Fibroblast of peridontal ligament (primary cell): ENCODE results near the gene ELOVL2.

Experiments
- DNase-seq: peaks from one replicate; pipeline ENCODE4 v3.0.0-alpha.2; 2010; ENCODE audit errors: extremely low read depth

The ELOVL2 gene

DNA sequence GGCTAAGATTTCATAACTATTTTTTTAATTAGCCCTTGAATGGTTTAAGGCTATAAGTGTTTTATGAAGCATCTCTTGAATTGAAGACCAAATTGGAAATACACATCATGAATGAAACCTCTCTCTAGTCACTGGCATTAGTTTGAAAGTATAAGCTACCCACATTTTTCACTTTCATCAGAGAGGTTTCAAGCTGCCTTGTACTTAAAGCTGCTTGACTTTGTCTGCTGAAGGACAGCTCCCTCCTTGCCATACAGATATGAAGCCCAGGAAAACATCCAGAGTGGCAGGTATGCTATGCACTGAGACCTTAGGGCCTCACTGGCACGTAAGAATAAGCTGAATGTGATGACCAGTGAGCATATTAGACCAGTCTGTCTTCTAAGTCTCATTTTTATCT lies 62.7 kb downstream of the ELOVL2 start:
- no peak for DNase-seq

DNA sequence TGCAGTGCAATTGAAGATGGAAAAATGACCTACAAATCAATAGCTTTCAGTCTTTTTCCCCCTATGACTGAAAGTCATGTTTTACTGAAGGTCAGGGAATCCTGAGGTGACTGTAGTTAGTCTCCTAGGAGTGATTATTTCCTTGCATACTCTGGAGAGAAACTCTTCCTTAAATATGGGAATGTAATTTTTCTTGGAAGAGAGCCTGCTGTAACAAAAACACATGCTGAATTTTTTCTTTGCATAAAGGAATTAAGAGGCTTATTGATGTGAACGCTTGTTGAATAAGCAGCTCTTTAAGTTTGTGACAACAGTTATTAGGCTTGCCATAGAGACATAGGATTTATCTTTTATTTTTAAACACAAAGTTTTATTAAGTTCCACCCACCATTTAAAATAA lies 64.5 kb downstream of the ELOVL2 start:
- no peak for DNase-seq

DNA sequence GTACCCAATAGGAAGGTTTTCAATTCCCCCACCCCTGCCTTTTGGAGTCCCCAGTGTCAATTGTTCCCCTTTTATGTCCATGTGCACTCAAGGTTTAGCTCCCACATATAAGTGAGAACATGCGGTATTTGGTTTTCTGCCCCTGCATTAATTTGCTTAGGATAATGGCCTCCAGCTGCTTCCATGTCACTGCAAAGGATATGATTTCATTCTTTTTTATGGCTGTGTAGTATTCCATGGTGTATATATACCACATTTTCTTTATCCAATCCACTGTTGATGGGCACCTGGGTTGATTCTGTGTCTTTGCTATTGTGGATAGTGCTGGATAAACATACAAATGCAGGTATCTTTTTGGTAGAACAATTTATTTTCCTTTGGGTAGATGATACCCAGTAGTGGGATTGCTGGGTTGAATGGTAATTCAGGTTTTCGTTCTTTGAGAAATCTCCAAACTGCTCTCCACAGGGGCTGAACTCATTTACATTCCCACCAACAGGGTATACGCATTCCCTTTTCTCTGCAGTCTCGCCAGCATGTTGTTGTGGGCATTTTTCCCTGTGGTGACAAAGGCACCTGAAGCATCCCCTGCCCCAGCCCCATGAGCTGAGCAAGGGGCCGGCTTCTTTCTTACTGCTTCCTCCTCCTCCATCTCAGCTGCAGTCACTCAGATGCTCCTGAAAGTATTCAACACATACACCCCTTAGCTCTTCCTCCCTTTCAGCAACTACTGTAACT lies 66.7 kb downstream of the ELOVL2 start:
- no peak for DNase-seq

DNA sequence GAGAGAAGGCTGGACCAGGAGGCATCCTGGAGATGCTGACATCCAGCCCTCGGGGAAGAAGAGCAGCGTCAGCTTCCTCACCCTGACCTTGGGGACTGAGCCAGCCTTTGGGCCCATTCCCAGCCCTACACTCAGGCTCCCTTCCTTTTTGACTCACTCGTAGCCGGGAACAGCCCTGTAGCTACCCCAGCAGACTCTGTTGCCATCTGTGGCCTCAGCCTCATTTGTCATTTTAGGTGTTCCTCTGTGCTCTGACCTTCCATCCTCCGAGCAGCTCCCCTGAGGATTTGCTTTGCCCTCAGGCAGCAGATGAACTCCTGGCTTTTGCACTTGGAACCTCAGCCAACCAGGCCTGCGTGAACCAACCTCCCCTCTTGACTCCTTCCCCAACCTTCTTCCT lies 67.5 kb downstream of the ELOVL2 start:
- no peak for DNase-seq

DNA sequence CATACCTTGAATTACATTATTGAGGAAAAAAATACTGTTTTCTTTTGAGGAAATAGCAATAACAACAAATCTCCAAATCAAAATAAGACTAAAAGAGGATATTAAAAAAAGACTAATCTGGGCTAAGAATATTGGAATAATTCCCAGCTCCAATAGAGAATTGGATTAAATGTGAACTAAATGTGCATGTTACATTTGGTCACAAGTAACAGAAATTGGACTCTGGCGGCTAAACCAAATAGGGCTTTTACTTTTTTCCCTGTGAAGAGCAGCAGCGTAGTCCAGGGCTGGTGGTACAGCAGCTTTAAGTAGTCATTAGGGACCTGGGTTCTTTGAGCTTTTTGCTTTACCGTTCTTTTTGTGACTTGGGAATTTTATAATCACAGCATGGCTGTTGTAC lies 71.9 kb downstream of the ELOVL2 start:
- no peak for DNase-seq

DNA sequence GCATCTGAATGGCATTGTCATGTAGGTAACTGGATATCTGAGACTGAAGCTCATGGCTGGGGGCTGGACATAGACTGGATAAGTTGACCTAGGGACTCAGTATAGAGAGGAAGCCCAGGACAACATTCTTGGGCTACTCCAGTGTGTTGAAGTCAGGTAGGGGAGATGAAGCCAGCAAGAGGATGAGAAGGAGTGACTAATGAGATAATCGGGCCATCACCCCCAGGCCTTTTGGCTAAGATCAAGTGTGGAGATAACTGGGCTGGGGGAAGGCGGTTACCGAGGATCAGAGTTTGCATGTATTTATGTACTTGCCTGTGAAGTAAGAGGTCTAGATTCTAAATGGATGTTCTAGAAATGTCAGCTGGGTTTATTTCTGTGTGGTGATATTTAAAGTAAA lies 73.4 kb downstream of the ELOVL2 start:
- DNase-seq = no peak

DNA sequence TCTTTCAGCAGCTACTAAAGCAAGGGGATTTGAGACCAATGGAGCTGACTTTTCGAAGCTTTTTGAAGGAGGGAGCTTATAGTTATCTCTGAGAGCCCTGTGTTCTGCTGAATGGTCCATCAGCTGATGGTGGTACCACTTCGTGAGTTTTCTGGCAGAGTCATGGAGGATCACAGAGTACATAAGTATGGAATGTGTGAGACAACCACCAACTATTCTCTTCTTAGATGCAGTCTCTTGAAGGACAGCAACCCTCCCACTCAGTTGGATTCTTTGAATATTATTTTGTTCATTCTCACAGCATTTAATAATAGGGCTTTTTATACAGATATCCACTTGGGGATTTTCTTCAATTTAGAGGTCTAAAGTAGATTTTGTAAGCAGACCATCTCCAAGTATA lies 75.3 kb downstream of the ELOVL2 start:
- DNase-seq = peak; percentile 28

DNA sequence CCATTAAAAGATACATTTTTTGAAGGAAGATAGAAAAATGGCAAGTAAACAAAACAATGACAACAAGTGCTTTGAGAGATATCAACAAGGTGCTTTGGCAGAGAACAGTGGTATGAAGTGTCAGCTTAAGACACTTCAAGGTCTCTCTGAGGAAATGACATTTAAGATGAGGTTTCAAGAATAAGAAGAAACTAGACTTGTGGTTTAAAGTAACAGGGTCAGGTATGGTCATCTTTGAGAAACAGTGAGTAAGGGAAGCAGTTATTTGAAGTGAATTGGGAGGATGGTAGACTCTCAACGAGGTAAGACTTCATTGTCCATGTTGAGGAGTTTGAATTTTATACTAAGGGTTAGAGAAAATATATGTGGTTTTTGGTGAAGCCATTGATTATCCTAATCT lies 79.4 kb downstream of the ELOVL2 start:
- no peak for DNase-seq

DNA sequence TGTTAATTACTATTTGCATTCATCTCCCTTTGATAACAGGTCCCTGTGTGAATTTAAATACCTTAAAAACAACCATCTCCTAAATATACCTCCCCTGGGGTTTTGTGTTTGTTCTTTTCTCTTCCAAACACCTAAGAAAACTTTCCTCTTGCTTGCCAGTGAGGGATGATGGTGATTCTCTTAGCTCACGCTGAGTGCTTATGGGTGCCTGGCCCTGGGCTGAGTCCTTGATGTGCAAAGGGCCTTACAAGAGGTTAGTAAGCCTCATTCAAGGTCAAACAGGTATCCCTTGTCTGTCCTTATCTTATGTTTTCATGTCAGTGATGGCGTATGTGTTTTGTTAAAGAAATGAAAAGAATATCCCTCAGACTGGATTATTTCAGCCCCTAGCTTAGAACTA lies 81.0 kb downstream of the ELOVL2 start:
- DNase-seq = no peak

DNA sequence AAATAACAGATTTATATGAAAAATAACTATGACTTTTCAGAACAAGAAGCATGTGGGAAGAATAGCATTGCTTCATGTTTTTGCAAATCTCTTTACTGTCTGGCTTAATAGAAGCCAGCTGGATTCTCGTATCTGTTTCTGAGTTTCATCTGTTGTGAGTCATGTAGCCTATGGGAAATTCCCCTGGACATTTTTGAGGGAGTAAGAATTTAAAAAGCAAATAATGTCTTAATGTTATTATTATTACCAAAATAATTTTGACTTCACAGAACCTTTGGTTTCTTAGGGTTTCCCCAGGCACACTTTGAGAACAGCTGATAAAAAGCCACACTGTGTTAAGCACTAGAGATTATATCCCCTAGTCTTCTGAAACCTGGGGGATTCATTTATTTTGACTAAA lies 81.4 kb downstream of the ELOVL2 start:
- DNase-seq = peak; percentile 89

DNA sequence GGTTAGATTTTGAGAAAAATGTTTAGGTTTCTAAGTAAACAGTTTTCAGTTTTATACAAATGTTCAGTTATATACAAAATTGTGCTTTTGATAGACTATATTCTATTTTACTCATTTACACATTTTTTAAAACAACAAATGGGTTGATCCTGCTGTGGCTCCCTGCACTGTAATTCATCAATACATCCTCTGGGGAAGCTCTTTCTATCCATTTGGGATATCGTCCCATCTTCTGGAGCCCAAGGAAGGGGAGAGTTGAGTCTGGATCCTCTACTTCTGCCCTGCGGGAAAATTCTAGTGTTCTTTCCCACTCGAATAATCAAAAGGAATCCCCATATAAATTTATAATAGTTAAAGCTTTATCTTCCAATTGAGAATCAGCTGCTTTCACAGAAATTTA lies 82.3 kb downstream of the ELOVL2 start:
- DNase-seq = no peak

DNA sequence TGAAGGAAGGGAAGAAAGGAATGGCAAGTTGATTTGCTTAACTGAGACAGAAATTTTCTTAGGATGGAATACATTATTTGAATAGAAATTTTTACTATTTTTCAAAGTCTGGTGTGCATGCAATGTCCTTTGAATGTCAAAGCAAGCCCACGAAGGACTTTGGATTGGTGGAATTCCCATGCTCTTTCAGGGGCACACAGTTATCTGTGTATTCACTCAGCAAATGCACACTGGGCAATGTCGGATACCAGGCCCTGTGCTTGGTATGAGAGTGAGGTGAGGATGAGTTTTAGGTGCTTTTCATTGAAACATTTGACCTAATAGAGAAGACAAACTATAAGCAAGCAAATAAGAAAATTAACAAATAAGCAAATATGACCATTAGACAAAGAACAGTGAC lies 83.9 kb downstream of the ELOVL2 start:
- no peak for DNase-seq

DNA sequence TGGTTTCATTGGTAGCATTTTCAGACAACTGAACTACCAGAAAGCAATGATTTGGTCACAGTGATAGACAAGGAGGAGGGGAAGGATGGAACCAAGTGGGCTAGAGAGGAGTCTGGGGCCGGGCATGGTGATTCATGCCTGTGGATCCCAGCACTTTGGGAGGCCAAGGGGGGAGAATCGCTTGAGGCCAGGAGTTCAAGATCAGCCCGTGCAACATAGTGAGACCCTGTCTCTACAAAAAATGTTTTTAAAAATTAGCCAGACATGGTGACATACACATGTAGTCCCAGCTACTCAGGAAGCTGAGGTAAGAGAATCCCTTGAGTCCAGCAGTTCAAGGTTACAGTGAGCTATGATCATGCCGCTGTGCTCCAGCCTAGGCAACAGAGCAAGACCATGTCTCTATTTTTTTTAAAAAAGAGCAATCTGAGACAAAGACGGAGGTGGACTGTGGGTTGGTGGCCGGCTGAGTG lies 86.7 kb downstream of the ELOVL2 start:
- no peak for DNase-seq

DNA sequence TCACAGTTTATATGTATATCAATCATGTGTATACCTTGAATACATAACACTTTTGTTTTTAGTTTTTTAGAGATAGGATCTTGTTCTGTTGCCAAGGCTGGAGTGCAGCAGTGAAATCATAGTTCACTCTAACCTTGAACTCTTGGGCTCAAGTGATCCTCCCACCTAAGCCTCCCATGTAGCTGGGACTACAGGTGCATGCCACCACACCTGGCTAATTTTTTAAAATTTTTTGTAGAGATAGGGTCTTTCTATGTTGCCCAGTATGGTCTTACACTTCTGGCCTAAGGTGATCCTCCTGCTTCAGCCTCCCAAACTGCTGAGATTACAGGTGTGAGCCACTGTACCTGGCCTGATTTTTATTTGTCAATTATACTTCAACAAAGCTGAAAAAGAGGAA lies 87.3 kb downstream of the ELOVL2 start:
- no peak for DNase-seq

DNA sequence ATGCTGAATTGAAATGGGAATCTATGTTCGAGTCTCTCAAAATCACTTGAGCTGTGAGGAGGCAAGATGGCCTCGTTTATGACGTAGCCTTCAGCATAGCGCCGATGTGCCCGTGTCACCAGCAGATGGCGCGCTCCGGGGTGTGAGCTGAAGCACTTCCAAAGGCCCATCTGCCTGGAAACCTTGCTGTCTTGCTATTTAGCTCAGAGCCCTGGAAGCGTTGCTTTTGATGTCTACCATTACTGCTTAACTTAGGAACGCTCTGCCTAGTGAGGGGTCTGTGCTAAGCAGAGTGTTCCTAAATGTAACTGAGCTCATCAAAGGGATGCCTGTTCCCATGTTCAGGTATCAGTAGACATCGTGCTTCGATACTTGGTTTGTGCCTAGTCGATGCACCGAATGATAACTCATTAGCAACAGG lies 89.5 kb downstream of the ELOVL2 start:
- peak; percentile 74 for DNase-seq

DNA sequence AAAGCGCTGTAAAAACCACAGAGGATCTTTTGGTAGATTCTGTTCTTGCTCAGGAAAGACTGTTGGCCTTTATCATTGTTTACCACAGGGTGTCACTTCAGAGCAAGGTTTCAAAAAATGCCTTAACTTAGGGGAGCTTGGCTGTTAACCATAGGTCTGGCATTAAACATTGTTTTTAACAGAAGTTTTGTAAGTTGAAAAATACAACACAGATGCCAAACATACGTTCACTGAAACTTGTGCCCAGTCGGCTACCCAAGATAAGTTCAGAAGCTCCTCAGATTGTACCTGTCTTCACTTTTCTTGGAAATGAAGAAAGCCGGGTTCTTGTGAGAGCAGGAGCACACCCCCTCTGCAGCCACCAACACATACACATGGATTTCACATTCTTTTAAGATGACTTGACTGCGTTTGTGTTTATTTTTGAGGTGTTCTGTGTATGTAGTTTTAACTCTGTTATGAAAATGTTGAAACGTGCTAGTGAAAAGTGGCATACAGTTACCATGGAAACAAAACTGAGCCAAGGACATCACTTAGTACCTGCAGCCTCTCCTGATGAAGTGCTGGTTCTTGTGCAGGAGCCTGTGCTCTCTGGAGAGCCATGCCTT lies 92.3 kb downstream of the ELOVL2 start:
- DNase-seq = peak; percentile 73

DNA sequence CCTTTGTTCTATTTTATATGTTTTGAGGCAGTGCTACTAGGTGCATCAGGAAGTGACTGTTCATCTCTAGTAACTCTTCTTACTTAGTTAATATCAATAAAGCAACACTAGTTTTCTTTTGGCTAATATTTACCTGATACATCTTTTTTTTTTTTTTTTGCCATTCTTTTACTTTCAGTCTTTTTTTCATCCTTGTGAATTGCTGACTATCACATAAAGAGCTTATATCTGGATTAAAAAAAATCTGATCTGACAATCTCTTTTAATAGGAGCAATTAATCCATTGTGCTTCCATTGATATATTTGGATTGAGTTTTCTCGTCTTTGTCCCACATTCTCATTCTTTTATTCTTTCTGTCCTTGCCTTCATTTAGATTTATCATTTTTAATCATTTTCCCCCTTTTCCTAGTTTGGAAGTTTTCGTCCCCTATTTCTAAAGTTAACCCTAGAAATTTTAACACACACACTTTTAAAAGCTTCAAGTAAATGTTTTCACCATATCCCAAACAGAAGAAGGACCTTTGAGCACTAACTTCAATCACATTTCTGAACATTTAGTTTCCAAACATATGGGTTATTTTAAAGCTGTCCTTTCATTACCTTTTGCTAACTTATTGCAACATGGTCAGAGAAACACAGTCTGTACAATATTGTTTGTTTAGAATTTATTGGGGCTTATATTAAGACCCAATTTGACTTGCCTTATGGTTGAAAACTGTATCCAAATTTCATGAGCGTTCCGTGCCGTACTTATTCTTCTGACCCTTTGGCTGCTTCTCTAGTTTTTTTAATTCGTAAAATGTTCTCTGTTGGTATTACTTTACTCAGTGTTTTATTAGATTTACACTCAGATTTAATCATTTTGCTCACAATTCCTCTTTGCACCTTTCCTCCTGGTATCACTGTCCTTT lies 94.3 kb downstream of the ELOVL2 start:
- no peak for DNase-seq

DNA sequence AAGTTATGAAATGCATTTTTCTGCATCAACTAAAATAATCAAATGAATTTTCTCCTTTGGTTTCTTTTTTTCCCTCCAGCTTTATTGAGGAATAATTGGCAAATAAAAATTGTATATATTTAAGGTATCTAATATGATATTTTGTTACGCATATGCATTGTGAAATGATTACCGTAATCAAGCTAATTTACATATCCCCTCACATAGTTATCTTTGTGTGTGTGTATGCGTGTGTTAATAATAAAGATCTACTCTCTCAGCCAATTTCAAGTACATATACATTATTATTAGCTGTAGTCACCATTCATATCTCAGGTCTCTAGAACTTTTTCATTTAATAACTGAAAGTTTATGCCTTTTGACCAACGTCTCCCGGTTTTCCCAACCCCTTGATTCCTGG lies 96.1 kb downstream of the ELOVL2 start:
- no peak for DNase-seq

DNA sequence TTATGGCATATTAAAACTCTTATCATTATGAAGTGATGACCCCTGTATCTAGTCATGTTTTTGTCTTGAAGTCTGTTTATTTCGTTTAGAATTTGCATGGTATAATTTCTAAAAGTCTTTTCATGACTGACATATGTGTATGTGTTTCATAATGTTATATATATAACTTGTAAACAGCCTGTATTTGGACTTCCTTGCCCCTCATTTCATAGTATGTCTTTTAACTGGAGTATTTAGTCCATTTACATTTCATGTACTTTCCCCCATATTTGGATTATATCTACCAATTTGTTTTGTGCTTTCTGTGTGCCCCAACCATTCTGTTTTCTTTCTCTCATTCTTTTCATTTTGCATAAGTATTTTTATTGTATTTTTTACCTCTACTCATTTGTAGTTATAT lies 98.3 kb downstream of the ELOVL2 start:
- no peak for DNase-seq

DNA sequence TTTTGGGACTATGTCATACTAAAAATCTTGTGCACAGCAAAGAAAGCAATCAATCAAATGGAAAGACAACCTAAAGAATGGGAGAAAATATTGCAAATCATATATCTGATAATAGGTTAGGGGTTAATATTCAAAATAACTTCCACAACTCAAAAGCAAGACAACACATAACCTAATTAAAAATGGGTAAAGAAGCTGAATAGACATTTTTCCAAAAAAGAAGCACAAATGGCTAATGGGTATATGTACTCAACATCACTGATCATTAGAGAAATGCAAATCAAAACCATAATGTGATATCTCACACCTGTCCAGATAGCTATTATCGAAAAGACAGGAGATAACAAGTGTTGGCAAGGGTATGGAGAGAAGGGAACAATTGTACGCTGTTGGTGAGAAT lies 104.3 kb downstream of the ELOVL2 start:
- DNase-seq = no peak

DNA sequence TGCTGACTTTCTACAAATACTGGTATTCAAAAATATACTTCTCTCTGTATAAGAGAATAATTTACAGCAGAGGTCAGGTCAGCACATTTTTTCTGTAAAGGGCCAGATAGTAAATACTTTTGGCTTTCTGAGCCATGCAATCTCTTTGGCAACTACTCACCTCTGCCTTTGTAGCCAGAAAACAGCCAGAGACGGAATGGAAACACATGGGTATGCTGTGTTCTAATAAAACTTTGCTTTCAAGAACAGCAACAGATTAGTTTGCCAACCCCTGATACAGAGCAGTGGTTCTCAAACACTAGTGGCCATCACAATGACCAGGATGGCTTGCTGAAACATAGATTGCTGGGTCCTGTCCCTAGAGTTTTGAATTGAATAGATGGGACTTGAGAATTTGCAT lies 111.0 kb downstream of the ELOVL2 start:
- no peak for DNase-seq
